ENCODE data around the gene KPNA5.
"Not testable (repeated sequence)": the region's sequence is repeated elsewhere in the genome, so short reads cannot be mapped to it uniquely, and the experiment has no call there.

The KPNA5 gene
- 64.1 to 109 (median 85.1) reads per million in 4 experiments for total RNA-seq

- peak; percentile 83 for DNase-seq
These were observed at the start of gene KPNA5 for GRCh38 chr6:116680880-116681672. TSS of gene KPNA5 (plus strand) at chr6:116681211. CDS start at chr6:116681335, 124 bp downstream.

- DNase-seq = no peak
These were observed 49.5 kb upstream of the KPNA5 start for GRCh38 chr6:116631379-116631990.

- DNase-seq = no peak
These were observed 47.3 kb upstream of the KPNA5 start for GRCh38 chr6:116633685-116634084.

- no peak for DNase-seq
These were observed 32.9 kb upstream of the KPNA5 start for GRCh38 chr6:116648156-116648555.

- no peak for DNase-seq
These were observed 31.9 kb upstream of the KPNA5 start for GRCh38 chr6:116649129-116649528.

- DNase-seq = no peak
These were observed 29.1 kb upstream of the KPNA5 start for GRCh38 chr6:116651916-116652315.

- DNase-seq = no peak
These were observed 19.4 kb upstream of the KPNA5 start for GRCh38 chr6:116661594-116661993.

- DNase-seq = no peak
These were observed 18.8 kb upstream of the KPNA5 start for GRCh38 chr6:116662202-116662601.

- no peak for DNase-seq
These were observed 17.7 kb upstream of the KPNA5 start for GRCh38 chr6:116663308-116663707.

GRCh38 chr6:116664169-116664568 is 16.8 kb upstream of the KPNA5 start:
- not testable (repeated sequence) for DNase-seq

GRCh38 chr6:116665464-116665863 is 15.5 kb upstream of the KPNA5 start:
- no peak for DNase-seq

GRCh38 chr6:116666869-116667268 is 14.1 kb upstream of the KPNA5 start:
- no peak for DNase-seq

GRCh38 chr6:116667623-116668022 is 13.4 kb upstream of the KPNA5 start:
- DNase-seq = no peak

- DNase-seq = no peak
These were observed 8.7 kb upstream of the KPNA5 start for GRCh38 chr6:116672306-116672705.

- no peak for DNase-seq
These were observed 5.0 kb upstream of the KPNA5 start for GRCh38 chr6:116676021-116676420.

- DNase-seq = peak; percentile 2
These were observed 1.3 kb downstream of the KPNA5 start for GRCh38 chr6:116682334-116682712.

GRCh38 chr6:116685437-116685993 is 4.5 kb downstream of the KPNA5 start:
- no peak for DNase-seq

GRCh38 chr6:116686475-116687101 is 5.6 kb downstream of the KPNA5 start:
- not testable (repeated sequence) for DNase-seq

- DNase-seq = no peak
These were observed 10.1 kb downstream of the KPNA5 start for GRCh38 chr6:116691154-116691553.

GRCh38 chr6:116692873-116693272 is 11.9 kb downstream of the KPNA5 start:
- not testable (repeated sequence) for DNase-seq

GRCh38 chr6:116693275-116693674 is 12.3 kb downstream of the KPNA5 start:
- not testable (repeated sequence) for DNase-seq

- DNase-seq = no peak
These were observed 14.4 kb downstream of the KPNA5 start for GRCh38 chr6:116695401-116695800.

- DNase-seq = no peak
These were observed 16.5 kb downstream of the KPNA5 start for GRCh38 chr6:116697480-116697879.

Data from effector CD8-positive, alpha-beta T cell (primary cell).